Activated naive CD8-positive, alpha-beta T cell treated with anti-CD3 and anti-CD28 coated beads for 36 hours (primary cell): ENCODE results near the gene ARRDC3. TPM values are rescaled to one million over a fixed set of nuclear protein-coding genes. Genes with fewer than 3 reads are reported as not detected.

Source experiments
- DNase-seq: peaks from one replicate; pipeline ENCODE4 v3.0.0; 2021
- H3K27ac Mint-ChIP-seq: one replicate; pipeline ENCODE4 v1.8.0; 2022; ENCODE audit warnings: mild to moderate bottlenecking, moderate library complexity, mixed read lengths
- H3K27me3 Mint-ChIP-seq: one replicate; pipeline ENCODE4 v1.8.0; 2022; ENCODE audit warnings: mild to moderate bottlenecking, mixed read lengths
- H3K36me3 Mint-ChIP-seq: one replicate; pipeline ENCODE4 v1.8.0; 2021; ENCODE audit warnings: mild to moderate bottlenecking, mixed read lengths
- H3K4me1 Mint-ChIP-seq: one replicate; pipeline ENCODE4 v1.8.0; 2021; ENCODE audit warnings: mixed read lengths
- H3K4me3 Mint-ChIP-seq: one replicate; pipeline ENCODE4 v1.8.0; 2022; ENCODE audit warnings: mild to moderate bottlenecking, moderate library complexity, mixed read lengths
- H3K9me3 Mint-ChIP-seq: one replicate; pipeline ENCODE4 v1.8.0; 2022; ENCODE audit warnings: mixed read lengths
- total RNA-seq, 2 experiments: library from RNA; stranded (reverse); gene quantifications; one replicate each; pipeline ENCODE4 v1.2.3, GENCODE V29; 2021

The ARRDC3 gene
- total RNA-seq, 2 experiments from 2014 or later, result 19.4 to 19.6 TPM

DNA sequence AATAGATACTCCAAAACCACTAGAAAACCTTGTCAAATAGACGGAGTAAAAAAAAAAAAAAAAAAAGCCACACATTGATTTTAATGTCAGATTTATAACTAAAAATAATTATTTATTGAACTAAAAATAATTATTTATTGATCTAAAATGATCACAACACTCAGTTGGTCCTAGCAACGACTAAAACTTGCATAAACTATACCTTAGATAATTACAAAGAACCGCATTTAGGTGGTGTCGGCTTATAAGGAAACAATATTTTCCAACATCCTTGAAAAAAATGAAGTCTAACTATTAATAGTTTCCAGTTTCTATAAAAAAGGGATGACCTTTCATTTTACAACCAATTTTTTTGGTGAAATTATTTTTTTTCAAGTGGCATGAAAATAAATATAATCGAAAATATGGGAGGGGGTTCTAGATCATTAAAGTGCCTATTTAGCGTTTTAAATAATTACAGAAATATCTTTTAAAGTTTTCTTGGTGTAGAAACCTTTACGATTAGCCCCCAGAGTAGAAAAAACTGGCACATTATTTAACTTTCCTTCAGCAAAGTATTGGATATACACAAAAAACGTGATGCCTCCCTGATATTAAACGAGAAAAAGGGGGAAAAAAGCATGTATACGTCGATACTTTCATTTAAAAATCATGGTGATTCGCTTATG is 3.7 kb downstream of the ARRDC3 start:
- Mint-ChIP-seq H3K9me3 (no peaks in the 10 kb centered on the region), H3K27ac (peak overlapping the region; percentile 99), H3K4me3 (peak overlapping the region; percentile 100), H3K27me3 (no peaks in the 10 kb centered on the region), H3K4me1 (peaks cover 31% of the 10 kb centered on the region), H3K36me3 (peaks cover 33% of the 10 kb centered on the region)
- DNase-seq, result no peak

DNA sequence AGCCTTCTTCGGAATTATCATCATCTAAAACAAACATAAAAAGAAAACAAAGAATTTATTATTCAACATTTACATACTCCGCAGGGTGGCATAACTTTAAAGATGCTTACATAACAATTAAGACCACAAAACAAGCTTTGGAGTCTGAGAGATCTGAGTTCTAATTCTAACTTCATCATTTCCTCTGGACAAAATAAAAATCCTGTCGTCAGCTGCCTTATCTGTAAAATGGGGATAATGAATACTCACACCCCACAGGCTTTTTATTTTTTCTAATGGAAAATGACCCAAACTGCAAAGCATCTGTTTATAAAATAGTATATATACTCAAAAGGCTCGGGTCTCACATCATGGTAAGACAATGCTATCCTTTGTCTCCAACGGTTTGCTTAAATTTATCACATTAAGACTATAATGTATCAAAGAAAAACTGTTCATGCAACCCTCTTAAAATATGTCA is 4.3 kb downstream of the ARRDC3 start:
- Mint-ChIP-seq H3K9me3 (no peaks in the 10 kb centered on the region), H3K36me3 (peaks cover 36% of the 10 kb centered on the region), H3K4me3 (peak overlapping the region; percentile 100), H3K27ac (peak overlapping the region; percentile 99), H3K4me1 (peaks cover 30% of the 10 kb centered on the region), H3K27me3 (no peaks in the 10 kb centered on the region)
- DNase-seq, result no peak

DNA sequence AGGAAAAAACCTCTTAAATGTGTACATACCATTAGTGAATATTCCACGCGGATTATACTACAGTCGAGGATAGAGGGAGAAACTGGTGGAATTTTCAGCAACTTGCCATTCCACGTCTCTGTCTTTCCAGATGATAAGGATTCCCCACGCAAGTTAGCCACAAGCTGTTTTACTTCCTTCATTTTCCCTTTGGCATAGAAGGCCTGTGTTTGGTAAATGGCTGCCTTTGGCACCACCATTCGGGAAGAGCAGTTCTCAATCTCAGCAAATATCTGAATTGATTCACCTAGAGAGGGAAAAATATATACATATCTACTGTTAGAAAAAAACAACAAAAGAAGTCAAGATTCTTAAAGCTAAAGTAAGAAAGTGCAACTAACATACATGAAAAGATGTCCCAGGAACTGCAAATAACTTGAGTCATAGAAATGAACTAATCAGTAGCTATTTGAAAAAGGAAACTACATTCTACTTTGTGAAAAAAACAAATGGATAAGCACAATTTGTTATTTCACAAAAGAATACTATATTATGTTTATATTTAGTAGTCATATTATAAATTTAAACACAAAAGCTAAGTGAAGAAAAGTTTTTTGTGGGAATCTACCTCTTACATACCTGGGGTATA is 8.1 kb downstream of the ARRDC3 start:
- peaks cover 53% of the 10 kb centered on the region for H3K36me3 Mint-ChIP-seq
- H3K27me3 Mint-ChIP-seq, result no peaks in the 10 kb centered on the region
- H3K9me3 Mint-ChIP-seq, result peaks cover 2% of the 10 kb centered on the region
- H3K4me3 Mint-ChIP-seq, result no peak overlapping the region
- DNase-seq, result no peak
- peak overlapping the region; percentile 85 for H3K27ac Mint-ChIP-seq
- H3K4me1 Mint-ChIP-seq, result peaks cover 54% of the 10 kb centered on the region

DNA sequence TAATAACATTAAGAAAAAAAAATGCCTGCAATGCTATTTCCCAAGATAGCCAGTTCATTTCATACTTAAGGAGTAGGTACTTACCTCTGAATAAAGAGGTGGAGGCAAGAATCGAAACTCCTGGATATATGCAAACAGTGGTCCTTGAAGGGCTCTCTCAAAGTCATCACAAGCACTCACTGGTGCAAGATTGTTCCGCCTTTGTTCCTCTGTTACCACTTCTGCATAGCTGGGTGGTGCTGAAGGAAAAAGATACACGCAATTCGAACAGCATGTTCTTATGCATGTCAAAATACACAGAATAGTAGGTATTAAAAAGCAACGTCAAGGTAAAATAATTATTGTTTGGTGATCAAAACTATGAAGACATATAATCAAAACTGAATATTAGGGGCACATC is 9.5 kb downstream of the ARRDC3 start:
- Mint-ChIP-seq H3K9me3 (peaks cover 2% of the 10 kb centered on the region), H3K27me3 (no peaks in the 10 kb centered on the region), H3K36me3 (peaks cover 55% of the 10 kb centered on the region), H3K27ac (peak overlapping the region; percentile 48), H3K4me1 (peaks cover 58% of the 10 kb centered on the region), H3K4me3 (no peak overlapping the region)
- no peak for DNase-seq

DNA sequence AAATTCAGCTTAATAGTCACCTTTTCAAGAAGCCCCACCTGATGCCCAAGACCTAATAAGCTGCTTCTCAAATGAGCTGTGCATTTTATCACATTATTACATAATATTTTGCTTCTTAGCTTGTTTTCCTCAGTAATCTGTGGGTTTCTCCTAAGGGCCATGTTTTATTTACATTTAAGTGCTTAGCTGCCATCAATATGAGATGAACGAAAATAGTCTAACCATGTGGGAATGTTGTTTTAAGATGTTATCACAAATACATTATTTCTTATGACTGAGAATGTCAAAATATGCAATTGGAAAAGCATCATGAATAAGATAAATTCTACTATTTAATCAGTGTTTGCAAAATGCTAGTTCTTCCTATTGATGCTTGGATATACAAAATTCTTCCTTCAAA is 10.1 kb downstream of the ARRDC3 start:
- H3K27ac Mint-ChIP-seq, result peak overlapping the region; percentile 68
- peaks cover 60% of the 10 kb centered on the region for H3K36me3 Mint-ChIP-seq
- peaks cover 2% of the 10 kb centered on the region for H3K9me3 Mint-ChIP-seq
- DNase-seq, result no peak
- H3K27me3 Mint-ChIP-seq, result no peaks in the 10 kb centered on the region
- peaks cover 62% of the 10 kb centered on the region for H3K4me1 Mint-ChIP-seq
- peak overlapping the region; percentile 18 for H3K4me3 Mint-ChIP-seq

DNA sequence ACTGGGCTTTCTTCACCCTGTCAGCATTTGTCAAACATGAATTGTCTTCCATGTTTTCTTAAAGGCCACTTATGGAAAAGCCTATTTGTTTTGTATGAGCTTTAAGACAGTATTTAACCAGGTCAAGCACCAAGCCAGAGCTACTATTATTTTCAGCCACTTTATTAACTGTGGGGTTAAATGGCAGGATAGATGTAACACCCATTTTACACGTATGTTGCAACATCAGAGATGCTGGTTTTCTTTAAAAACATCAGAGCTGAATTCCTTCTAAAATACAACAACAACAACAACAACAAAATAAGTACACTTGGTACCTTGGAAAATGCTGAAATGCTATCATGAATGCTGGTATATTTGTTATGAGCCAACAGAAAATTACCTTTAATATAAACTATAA is 13.6 kb downstream of the ARRDC3 start:
- Mint-ChIP-seq H3K36me3 (peaks cover 68% of the 10 kb centered on the region), H3K27me3 (no peaks in the 10 kb centered on the region), H3K27ac (no peak overlapping the region), H3K4me1 (peaks cover 42% of the 10 kb centered on the region), H3K9me3 (peaks cover 2% of the 10 kb centered on the region), H3K4me3 (no peak overlapping the region)
- DNase-seq, result no peak

DNA sequence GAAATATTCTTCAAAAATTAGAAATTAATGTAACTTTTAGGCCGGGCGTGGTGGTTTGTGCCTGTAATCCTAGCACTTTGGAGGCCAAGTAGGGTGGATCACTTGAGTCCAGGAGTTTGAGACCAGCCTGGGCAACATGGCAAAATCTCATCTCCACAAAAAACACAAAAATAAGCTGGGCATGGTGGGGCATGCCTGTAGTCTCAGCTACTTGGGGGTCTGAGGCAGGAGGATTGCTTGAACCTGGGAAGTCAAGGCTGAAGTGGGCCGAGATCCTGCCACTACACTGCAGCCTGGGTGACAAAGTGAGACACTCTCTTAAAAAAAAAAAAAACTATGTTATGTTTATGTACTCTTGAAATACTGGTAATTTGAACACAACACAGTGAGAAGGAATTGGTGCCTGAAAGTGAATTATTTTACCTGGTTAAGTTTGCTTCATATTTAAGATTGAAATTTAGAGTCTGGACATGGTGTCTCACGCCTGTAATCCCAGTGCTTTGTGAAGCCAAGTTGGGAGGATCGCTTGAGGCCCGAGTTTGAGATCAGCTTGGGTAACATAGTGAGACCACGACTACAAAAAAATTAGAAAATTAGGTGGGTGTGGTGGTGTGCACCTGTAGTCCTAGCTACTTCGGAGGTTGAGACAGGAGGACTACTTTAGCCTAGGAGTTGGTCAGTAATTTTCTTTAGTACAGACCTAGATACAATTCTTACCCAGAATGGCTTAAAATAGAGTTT is 15.0 kb downstream of the ARRDC3 start:
- peaks cover 32% of the 10 kb centered on the region for H3K4me1 Mint-ChIP-seq
- H3K27ac Mint-ChIP-seq, result peak overlapping the region; percentile 12
- H3K36me3 Mint-ChIP-seq, result peaks cover 58% of the 10 kb centered on the region
- no peaks in the 10 kb centered on the region for H3K27me3 Mint-ChIP-seq
- peaks cover 2% of the 10 kb centered on the region for H3K9me3 Mint-ChIP-seq
- H3K4me3 Mint-ChIP-seq, result no peak overlapping the region
- DNase-seq, result no peak

DNA sequence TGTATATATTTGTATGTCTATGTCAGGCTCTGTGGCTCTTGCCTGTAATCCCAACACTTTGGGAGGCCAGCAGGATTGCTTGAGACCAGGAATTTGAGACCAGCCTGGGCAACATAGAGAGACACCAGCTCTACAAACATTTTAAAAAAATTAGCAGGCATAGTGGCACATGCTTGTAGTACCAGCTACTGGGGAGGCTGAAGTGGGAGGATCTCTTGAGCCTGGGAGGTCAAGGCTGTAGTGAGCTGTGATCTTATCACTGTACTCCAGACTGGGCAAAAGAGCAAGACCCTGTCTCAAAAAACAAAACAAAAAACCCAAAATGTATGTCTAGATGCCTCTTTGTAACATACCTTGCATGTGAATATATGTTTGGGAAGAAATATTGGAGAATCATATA is 15.8 kb downstream of the ARRDC3 start:
- Mint-ChIP-seq H3K4me3 (no peak overlapping the region), H3K27ac (no peak overlapping the region), H3K4me1 (peaks cover 28% of the 10 kb centered on the region), H3K36me3 (peaks cover 57% of the 10 kb centered on the region), H3K27me3 (no peaks in the 10 kb centered on the region), H3K9me3 (peaks cover 7% of the 10 kb centered on the region)
- DNase-seq, result no peak

DNA sequence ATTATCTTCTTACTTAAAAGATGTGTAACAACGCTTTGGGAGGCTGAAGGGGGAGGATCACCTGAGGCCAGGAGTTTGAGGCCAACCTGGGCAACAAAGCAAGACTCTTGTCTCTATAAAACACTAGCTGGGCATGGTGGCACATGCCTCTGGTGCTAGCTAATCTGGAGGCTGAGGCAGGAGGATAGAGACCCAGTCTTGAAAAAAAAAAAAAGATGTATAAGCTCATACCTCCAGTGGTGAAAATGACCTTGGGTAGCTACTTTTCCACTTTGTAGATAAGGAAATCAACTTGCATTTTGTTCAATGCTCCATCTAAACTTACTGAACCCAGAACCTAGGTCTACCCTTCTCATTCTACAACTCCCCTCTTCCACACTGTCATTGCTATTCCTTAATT is 16.6 kb downstream of the ARRDC3 start:
- Mint-ChIP-seq H3K4me3 (no peak overlapping the region), H3K9me3 (peaks cover 12% of the 10 kb centered on the region), H3K36me3 (peaks cover 56% of the 10 kb centered on the region), H3K4me1 (peaks cover 26% of the 10 kb centered on the region), H3K27me3 (no peaks in the 10 kb centered on the region), H3K27ac (no peak overlapping the region)
- no peak for DNase-seq

DNA sequence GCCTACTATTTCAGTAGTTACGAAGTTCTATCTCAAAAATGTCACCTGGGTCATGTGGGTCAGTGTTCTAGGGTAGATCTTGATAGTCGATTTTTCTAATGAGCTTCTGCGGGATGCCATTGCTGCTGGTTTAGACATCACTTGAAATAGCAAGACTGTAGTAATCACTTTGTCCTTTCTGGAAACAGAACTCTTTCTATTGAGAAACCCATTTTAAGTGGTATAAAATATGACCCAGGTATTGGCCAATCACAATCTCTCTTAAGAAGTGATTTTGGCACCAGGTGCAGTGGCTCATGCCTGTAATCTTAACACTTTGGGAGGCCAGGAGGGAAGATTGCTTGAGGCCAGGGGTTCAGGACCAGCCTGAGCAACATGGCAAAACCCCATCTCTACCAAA is 17.6 kb downstream of the ARRDC3 start:
- peaks cover 4% of the 10 kb centered on the region for H3K27me3 Mint-ChIP-seq
- peaks cover 19% of the 10 kb centered on the region for H3K9me3 Mint-ChIP-seq
- no peak overlapping the region for H3K4me3 Mint-ChIP-seq
- no peak overlapping the region for H3K27ac Mint-ChIP-seq
- H3K36me3 Mint-ChIP-seq, result peaks cover 55% of the 10 kb centered on the region
- no peak for DNase-seq
- peaks cover 30% of the 10 kb centered on the region for H3K4me1 Mint-ChIP-seq

DNA sequence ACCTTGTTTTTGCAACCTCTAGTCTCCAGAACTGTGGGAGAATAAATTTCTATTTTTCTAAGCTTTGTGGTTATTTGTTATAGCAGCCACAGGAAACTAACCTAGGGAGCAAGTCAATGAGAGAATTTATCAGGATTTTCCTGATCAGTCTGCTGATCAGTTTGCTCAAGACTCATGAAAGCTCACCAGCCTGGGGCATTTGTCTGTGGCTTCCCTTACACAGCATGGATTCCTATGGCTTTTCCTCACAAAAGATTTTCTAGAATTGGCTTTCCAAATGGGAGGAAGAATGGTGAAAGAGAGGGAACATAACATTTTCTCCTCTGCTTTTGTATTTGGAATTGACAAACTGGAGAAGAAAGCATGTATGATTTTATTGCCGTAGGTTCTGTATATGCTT is 20.2 kb downstream of the ARRDC3 start:
- peaks cover 14% of the 10 kb centered on the region for H3K4me1 Mint-ChIP-seq
- H3K27ac Mint-ChIP-seq, result no peak overlapping the region
- no peak for DNase-seq
- peaks cover 20% of the 10 kb centered on the region for H3K9me3 Mint-ChIP-seq
- H3K4me3 Mint-ChIP-seq, result no peak overlapping the region
- H3K27me3 Mint-ChIP-seq, result peaks cover 4% of the 10 kb centered on the region
- H3K36me3 Mint-ChIP-seq, result peaks cover 40% of the 10 kb centered on the region

DNA sequence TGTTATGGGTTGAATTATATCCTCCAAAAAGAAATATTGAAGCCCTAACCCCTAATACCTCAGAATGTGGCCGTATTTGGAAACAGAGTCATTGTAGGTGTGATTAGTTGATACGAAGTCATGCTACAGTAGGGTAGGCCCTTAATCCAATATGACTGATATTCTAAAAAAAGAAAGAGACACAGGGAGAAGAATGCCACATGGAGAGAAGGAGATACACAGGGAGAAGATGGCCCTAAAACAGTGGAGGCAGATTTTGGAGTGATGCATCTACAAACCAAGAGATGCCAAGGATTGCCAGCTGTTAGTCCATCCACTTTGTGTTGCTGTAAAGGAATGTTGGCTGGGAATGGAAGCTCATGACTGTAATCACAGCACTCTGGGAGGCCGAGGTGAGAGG is 21.3 kb downstream of the ARRDC3 start:
- H3K27ac Mint-ChIP-seq, result peak overlapping the region; percentile 85
- peaks cover 20% of the 10 kb centered on the region for H3K9me3 Mint-ChIP-seq
- H3K27me3 Mint-ChIP-seq, result peaks cover 4% of the 10 kb centered on the region
- DNase-seq, result no peak
- H3K36me3 Mint-ChIP-seq, result peaks cover 33% of the 10 kb centered on the region
- peaks cover 14% of the 10 kb centered on the region for H3K4me1 Mint-ChIP-seq
- no peak overlapping the region for H3K4me3 Mint-ChIP-seq

DNA sequence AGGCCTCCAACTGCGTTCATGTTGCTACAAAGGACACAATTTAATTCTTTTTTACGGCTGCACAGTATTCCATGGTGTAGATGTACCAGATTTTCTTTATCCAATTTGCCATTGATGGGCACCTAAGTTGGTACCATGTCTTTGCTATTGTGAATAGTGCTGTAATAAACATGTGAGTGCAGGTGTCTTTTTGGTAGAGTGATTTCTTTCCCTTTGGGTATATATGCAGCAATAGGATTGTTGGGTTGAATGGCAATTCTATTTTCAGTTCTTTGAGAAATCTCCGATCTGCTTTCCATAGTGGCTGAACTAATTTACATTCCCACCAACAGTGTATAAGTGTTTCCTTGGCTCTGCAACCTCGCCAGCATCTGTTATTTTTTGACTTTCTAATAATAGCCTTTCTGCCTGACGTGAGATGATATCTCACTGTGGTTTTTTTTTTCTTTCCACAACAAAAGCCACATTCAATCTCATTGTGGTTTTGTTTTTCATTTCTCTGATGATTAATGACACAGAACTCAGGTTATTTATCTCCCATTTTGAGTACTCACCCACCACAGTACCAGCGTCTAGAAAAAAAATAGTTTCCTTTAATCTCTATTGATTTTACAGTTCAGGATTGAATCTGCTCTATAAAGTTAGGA is 21.9 kb downstream of the ARRDC3 start:
- H3K27me3 Mint-ChIP-seq, result peaks cover 4% of the 10 kb centered on the region
- DNase-seq, result no peak

DNA sequence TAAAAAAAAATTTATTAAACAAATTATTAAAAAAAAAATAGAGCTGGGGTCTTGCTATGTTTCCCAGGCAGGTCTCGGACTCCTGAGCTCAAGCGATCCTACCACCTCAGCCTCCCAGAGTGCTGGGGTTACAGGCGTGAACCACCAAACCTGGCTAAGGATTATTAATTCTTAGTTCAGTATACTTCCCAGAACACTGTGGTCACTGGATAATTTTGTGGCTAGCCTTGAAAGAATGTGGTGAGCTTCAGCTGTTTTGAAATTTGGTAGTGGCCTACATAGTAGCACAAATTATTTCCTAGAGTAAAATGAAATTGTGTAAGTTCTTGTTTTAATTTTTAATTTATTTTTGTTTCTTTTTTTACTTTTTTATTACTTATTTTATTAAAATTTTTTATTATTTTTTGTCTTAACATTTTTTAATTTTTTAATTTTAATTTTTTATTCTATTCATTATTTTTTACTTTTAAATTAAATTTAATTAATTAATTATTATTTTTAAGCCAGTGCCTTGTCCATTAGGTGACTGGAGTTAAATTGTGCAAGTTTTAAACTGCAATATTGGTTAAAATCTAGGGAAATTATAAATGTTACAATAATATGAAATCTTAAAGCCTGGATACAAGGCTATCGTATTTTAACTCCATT is 23.0 kb downstream of the ARRDC3 start:
- H3K27ac Mint-ChIP-seq, result no peak overlapping the region
- peaks cover 18% of the 10 kb centered on the region for H3K36me3 Mint-ChIP-seq
- no peak for DNase-seq
- no peak overlapping the region for H3K4me3 Mint-ChIP-seq
- H3K27me3 Mint-ChIP-seq, result peaks cover 4% of the 10 kb centered on the region
- peaks cover 14% of the 10 kb centered on the region for H3K4me1 Mint-ChIP-seq
- peaks cover 20% of the 10 kb centered on the region for H3K9me3 Mint-ChIP-seq

More for the DNA sequence above, 21.9 kb downstream of the ARRDC3 start:
- H3K36me3 Mint-ChIP-seq, result peaks cover 27% of the 10 kb centered on the region
- H3K9me3 Mint-ChIP-seq, result peaks cover 20% of the 10 kb centered on the region
- peak overlapping the region; percentile 85 for H3K27ac Mint-ChIP-seq
- peaks cover 14% of the 10 kb centered on the region for H3K4me1 Mint-ChIP-seq
- no peak overlapping the region for H3K4me3 Mint-ChIP-seq
